Lower leg skin (tissue), 4 donors: Measurements from ENCODE around the gene SIRPA. TPM values are rescaled to one million over a fixed set of nuclear protein-coding genes. Genes with fewer than 3 reads are reported as not detected.

Experiments
- DNase-seq, 2 donors: peaks; one replicate each; pipeline ENCODE4 v3.0.0-alpha.2; 2019; ENCODE audit warnings: low spot score in 2 of 2
- H3K4me3 ChIP-seq: fragments of 200-600 bp; sonication (generic); 2 replicates; pipeline ENCODE4 v1.5.1; 2017; ENCODE audit warnings: mild to moderate bottlenecking, low read depth; ENCODE audit not compliant: poor library complexity, severe bottlenecking
- CTCF ChIP-seq, 3 donors: fragments of 450-650 bp; IDR thresholded peaks; one replicate each; pipeline ENCODE4 v1.5.1; 2016; ENCODE audit warnings: antibody characterized with exemption in 3 of 3, mild to moderate bottlenecking in 3 of 3, moderate library complexity in 2 of 3
- POLR2A ChIP-seq, 2 donors: fragments of 450-650 bp; IDR thresholded peaks; one replicate each; pipeline ENCODE4 v1.6.1; 2016 to 2017; ENCODE audit warnings: antibody characterized with exemption in 2 of 2, mild to moderate bottlenecking in 1 of 2, moderate library complexity in 1 of 2
- WGBS, 2 donors: methylation state at CpG; one replicate each; pipeline ENCODE4 v1.1.5; 2018; 5-methylcytosine and 5-hydroxymethylcytosine counted together
- intact Hi-C: fragments of 100-400 bp; cut with DNase I; formaldehyde crosslinking; loops from one replicate; pipeline ENCODE4 v1.15.0; 2023; ENCODE audit warnings: low total_unique reads
- total RNA-seq, 4 donors: library from RNA; depleted of rRNA; stranded (reverse); fragments of >200 nt; gene quantifications; one replicate each; pipeline ENCODE4 v1.1.0, GENCODE V29; 2016

The SIRPA gene
- total RNA-seq, 4 donors from 2014 or later, result 29.3 to 55.0 (median 44.1) TPM

- intact Hi-C loops, result no loop called here
Observed at GRCh38 chr20:1952737-1953530, 57.7 kb downstream of the SIRPA start.

GRCh38 chr20:1953621-1954020 lies 58.4 kb downstream of the SIRPA start:
- 89 to 92% methylated on average over 5 of the region's 5 CpGs for WGBS, 2 donors
- intact Hi-C loops, result no loop called here
- peak in 1 of 2 donors; percentile 71 for DNase-seq
- no peak overlapping the region for H3K4me3 ChIP-seq
- TF ChIP-seq CTCF (IDR thresholded peaks at IDR 0.05) (no peak), POLR2A (IDR thresholded peaks at IDR 0.05) (no peak)

More at GRCh38 chr20:1952737-1953530, 57.7 kb downstream of the SIRPA start:
- no peak overlapping the region for H3K4me3 ChIP-seq
- TF ChIP-seq CTCF (IDR thresholded peaks at IDR 0.05) (no peak), POLR2A (IDR thresholded peaks at IDR 0.05) (no peak)
- DNase-seq, result no peak
- WGBS, 2 donors, result 63 to 66% methylated on average over 6 of the region's 6 CpGs

GRCh38 chr20:1955217-1955616 lies 60.0 kb downstream of the SIRPA start:
- DNase-seq, result peak in 1 of 2 donors; percentile 9
- H3K4me3 ChIP-seq, result no peak overlapping the region
- WGBS, 2 donors, result 81 to 82% methylated on average over 8 of the region's 8 CpGs
- intact Hi-C loops, result no loop called here
- TF ChIP-seq CTCF (IDR thresholded peaks at IDR 0.05), result no peak
- TF ChIP-seq POLR2A (IDR thresholded peaks at IDR 0.05), result no peak

GRCh38 chr20:1958426-1958825 lies 63.2 kb downstream of the SIRPA start:
- intact Hi-C loops, result no loop called here
- DNase-seq, result peak in 1 of 2 donors; percentile 1
- no peak overlapping the region for H3K4me3 ChIP-seq
- WGBS, 2 donors, result 90% methylated on average over 2 of the region's 2 CpGs
- no peak for TF ChIP-seq POLR2A (IDR thresholded peaks at IDR 0.05)
- TF ChIP-seq CTCF (IDR thresholded peaks at IDR 0.05), result no peak

GRCh38 chr20:1959156-1959555 lies 63.9 kb downstream of the SIRPA start:
- no peak overlapping the region for H3K4me3 ChIP-seq
- DNase-seq, result no peak
- WGBS, 2 donors, result 49 to 61% methylated on average over 2 of the region's 2 CpGs
- no peak for TF ChIP-seq POLR2A (IDR thresholded peaks at IDR 0.05)
- intact Hi-C loops, result no loop called here

- no peak overlapping the region for H3K4me3 ChIP-seq
- no peak for TF ChIP-seq POLR2A (IDR thresholded peaks at IDR 0.05)
- no peak for TF ChIP-seq CTCF (IDR thresholded peaks at IDR 0.05)
- DNase-seq, result peak in 1 of 2 donors; percentile 57
- intact Hi-C loops, result no loop called here
- WGBS, 2 donors, result 79 to 91% methylated on average over 5 of the region's 5 CpGs
Observed at GRCh38 chr20:1961374-1961773, 66.2 kb downstream of the SIRPA start.
